ENCODE data around the gene SMIM23.

The SMIM23 gene

DNA sequence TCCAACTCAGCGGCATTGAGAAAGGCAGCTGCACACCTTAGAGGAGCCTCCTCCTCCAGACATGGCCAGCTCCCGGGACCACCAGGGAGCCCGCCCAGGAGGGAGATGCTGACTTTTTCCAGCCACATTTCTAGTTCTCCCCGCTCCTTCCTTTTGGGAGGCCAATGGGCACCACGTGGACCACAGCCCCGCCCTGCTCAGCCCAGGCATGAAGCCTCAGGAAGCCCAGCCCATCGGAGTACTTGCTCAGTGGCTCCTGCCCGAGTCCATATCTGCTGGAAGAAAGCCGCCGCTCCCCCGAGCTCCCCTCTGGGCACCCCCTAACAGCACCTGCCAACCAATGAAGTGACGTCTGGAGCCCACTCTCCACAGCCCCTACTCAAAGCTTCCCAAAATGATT is 52.4 kb downstream of the SMIM23 start:
- no peak overlapping the region for H3K4me3 ChIP-seq
- TF ChIP-seq Cebpa-rat (IDR thresholded peaks at IDR 0.05): no peak
- H3K4me2 ChIP-seq: no peak overlapping the region
- peaks cover 0 to 12% (median 6%) of the 10 kb centered on the region in 11 experiments; a peak in 13 of 22 replicates for H3K9me3 ChIP-seq (replicated peaks in 1 of 11)
- H3K27me3 ChIP-seq: no peaks in the 10 kb centered on the region
- no peaks in the 10 kb centered on the region for H3K36me3 ChIP-seq
- peaks cover 0 to 11% (median 7%) of the 10 kb centered on the region in 10 experiments; a peak in 12 of 20 replicates for H3K4me1 ChIP-seq
- H3K27ac ChIP-seq: no peak overlapping the region
- H3K9ac ChIP-seq: no peak overlapping the region
- H4K20me1 ChIP-seq: no peaks in the 10 kb centered on the region

DNA sequence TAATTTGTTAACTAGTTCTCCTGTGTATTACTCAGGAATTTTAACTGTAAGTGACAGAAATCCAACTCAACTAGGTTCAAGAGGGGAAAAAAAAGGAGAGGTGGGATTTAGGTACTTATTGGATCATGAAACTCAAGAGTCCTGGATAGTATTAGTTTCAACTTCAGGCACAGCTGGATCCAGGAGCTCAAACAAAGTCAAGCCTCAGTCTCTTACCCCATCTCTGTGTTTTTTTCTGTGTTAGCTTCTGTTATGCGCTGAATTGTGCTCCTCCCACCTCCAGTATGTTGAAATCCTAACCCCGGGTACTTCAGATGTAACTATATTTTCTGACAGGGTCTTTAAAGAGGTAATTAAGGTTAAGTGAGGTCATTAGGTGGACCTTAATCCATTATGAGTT is 53.5 kb downstream of the SMIM23 start:
- no peaks in the 10 kb centered on the region for H3K27me3 ChIP-seq
- H3K4me2 ChIP-seq: no peak overlapping the region
- H3K9me3 ChIP-seq (replicated peaks in 1 of 11): peaks cover 0 to 3% (median 0%) of the 10 kb centered on the region in 11 experiments; a peak in 3 of 22 replicates
- TF ChIP-seq Cebpa-rat (IDR thresholded peaks at IDR 0.05): no peak
- no peak overlapping the region for H3K27ac ChIP-seq
- H3K4me3 ChIP-seq: no peak overlapping the region
- peaks cover 0 to 11% (median 7%) of the 10 kb centered on the region in 10 experiments; a peak in 12 of 20 replicates for H3K4me1 ChIP-seq
- H3K9ac ChIP-seq: no peak overlapping the region
- no peaks in the 10 kb centered on the region for H4K20me1 ChIP-seq
- H3K36me3 ChIP-seq: no peaks in the 10 kb centered on the region

DNA sequence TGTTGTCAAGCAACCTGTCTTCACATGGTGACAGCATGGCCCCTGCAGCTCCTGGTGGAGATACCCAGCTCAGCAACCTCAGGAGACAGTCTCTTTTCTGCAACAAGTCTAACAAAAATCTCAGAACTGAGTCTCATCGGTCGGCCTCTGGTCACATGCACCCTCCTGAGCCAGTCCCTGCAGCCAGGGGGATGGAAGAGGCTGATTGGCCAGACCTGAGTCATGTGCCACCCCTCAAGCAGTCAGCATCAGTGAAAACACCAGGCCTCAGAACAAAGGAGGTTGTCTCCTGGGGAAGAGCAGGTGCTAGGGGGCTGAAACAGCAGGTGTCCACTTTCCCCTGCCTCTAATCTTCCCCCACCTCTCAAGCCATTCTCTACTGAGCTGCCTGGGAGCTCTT is 54.4 kb downstream of the SMIM23 start:
- peaks cover 0 to 11% (median 7%) of the 10 kb centered on the region in 10 experiments; a peak in 13 of 20 replicates for H3K4me1 ChIP-seq
- no peak overlapping the region for H3K27ac ChIP-seq
- H3K36me3 ChIP-seq: no peaks in the 10 kb centered on the region
- peaks cover 0 to 1% (median 0%) of the 10 kb centered on the region in 11 experiments; a peak in 1 of 22 replicates for H4K20me1 ChIP-seq
- no peaks in the 10 kb centered on the region for H3K27me3 ChIP-seq
- H3K9me3 ChIP-seq (replicated peaks in 1 of 11): peaks cover 0 to 3% (median 0%) of the 10 kb centered on the region in 11 experiments; a peak in 2 of 22 replicates
- H3K4me3 ChIP-seq: no peak overlapping the region
- no peak overlapping the region for H3K9ac ChIP-seq
- H3K4me2 ChIP-seq: peak overlapping the region in 5 of 11 experiments; percentile 10 to 50 (median 20); a peak in 3 of 22 replicates
- no peak for TF ChIP-seq Cebpa-rat (IDR thresholded peaks at IDR 0.05)

Measured in BLaER1 treated with 17β-estradiol and CSF1 and Interleukin-3, amounts not matched to agents 10 nM and 100 nM (cell line).